K562 (cell line): ENCODE data around the gene XIRP1. TPM values are rescaled to one million over a fixed set of nuclear protein-coding genes. Genes with fewer than 3 reads are reported as not detected.

Source experiments
- CBX8 ChIP-seq: fragments of 200-600 bp; sonication (generic); IDR thresholded peaks from 2 replicates; pipeline ENCODE4 v1.6.1; 2012; ENCODE audit warnings: borderline replicate concordance, mixed run types, low read depth, mild to moderate bottlenecking, moderate library complexity, mixed read lengths, low read length, control low read depth, inconsistent platforms; ENCODE audit not compliant: poor library complexity, severe bottlenecking; ENCODE audit errors: extremely low read depth
- ESRRB ChIP-seq: fragments of 250-450 bp; sonication (Bioruptor Pico); IDR thresholded peaks from 2 replicates; pipeline ENCODE4 v1.5.0; 2020; ENCODE audit warnings: mild to moderate bottlenecking, moderate library complexity, borderline replicate concordance
- HNRNPLL ChIP-seq: fragments of 200-400 bp; formaldehyde crosslinking; IDR thresholded peaks from 2 replicates; pipeline ENCODE4 v1.6.1; 2017; ENCODE audit warnings: low read length, low read depth, mild to moderate bottlenecking; ENCODE audit not compliant: poor library complexity, severe bottlenecking
- PTTG1 ChIP-seq: fragments of 450-650 bp; IDR thresholded peaks from 2 replicates; pipeline ENCODE4 v1.6.1; 2016; ENCODE audit warnings: low read depth, mild to moderate bottlenecking, missing genetic modification characterization, missing compliant biosample characterization
- SMAD3 ChIP-seq: fragments of 450-650 bp; formaldehyde crosslinking; conservative IDR thresholded peaks from 2 replicates; pipeline ENCODE4 v1.4.0; 2020; ENCODE audit warnings: mild to moderate bottlenecking
- SMC3 ChIP-seq: conservative IDR thresholded peaks from 2 replicates; pipeline ENCODE4 v1.6.1; 2011; ENCODE audit warnings: low read depth, low read length, improper control_type of control experiment; ENCODE audit not compliant: insufficient read depth
- THRAP3 ChIP-seq: fragments of 450-650 bp; IDR thresholded peaks from 2 replicates; pipeline ENCODE4 v1.6.1; 2016; ENCODE audit warnings: mild to moderate bottlenecking, inconsistent platforms, borderline replicate concordance
- polyA plus RNA-seq, 8 experiments: library from polyadenylated mRNA; depleted of rRNA in 4 of 8; stranded (reverse) in 5 of 8; unstranded in 3 of 8; fragments of >200 nt; fragmentation: Nextera tagmentation in 2 of 8; fragmentation: Illumina TruSeq in 1 of 8; extraction: Ambion mirVana in 2 of 8; extraction: Trizol in 1 of 8; gene quantifications; 2 replicates each; pipeline versions ENCODE4 v1.2.1 to v1.2.3, GENCODE V29; 2011 to 2014; ENCODE audit warnings: inconsistent platforms in 1 of 8, missing spikeins in 1 of 8
- total RNA-seq, 7 experiments: library from RNA; depleted of rRNA in 6 of 7; stranded (reverse); fragments of >200 nt in 6 of 7; fragmentation: Illumina TruSeq in 2 of 7; extraction: Trizol in 2 of 7; gene quantifications; 2 replicates each; pipeline versions ENCODE4 v1.2.1 to v1.2.3, GENCODE V29; 2011 to 2021; ENCODE audit warnings: low replicate concordance in 1 of 7
- TF ChIP-seq, protein P1 (sequence below): sonication (generic); formaldehyde crosslinking; IDR thresholded peaks from 2 replicates; pipeline ENCODE4 v1.8.1; 2023; ENCODE audit warnings: missing genetic modification reagents, mild to moderate bottlenecking, borderline replicate concordance

Gene XIRP1
- total and polyA plus RNA-seq, 9 of the 15 experiments (the other 6 are each of a cell fraction or from before 2014, with no cell fraction given): 0.03 to 0.27 (median 0.08) TPM; not detected in 3

- TF ChIP-seq CBX8: no peak
- no peak for TF ChIP-seq THRAP3
- no peak for TF ChIP-seq SMAD3 (CRISPR knock-in tag)
- TF ChIP-seq SMC3: no peak
- TF ChIP-seq HNRNPLL: no peak
- TF ChIP-seq, protein P1, sequence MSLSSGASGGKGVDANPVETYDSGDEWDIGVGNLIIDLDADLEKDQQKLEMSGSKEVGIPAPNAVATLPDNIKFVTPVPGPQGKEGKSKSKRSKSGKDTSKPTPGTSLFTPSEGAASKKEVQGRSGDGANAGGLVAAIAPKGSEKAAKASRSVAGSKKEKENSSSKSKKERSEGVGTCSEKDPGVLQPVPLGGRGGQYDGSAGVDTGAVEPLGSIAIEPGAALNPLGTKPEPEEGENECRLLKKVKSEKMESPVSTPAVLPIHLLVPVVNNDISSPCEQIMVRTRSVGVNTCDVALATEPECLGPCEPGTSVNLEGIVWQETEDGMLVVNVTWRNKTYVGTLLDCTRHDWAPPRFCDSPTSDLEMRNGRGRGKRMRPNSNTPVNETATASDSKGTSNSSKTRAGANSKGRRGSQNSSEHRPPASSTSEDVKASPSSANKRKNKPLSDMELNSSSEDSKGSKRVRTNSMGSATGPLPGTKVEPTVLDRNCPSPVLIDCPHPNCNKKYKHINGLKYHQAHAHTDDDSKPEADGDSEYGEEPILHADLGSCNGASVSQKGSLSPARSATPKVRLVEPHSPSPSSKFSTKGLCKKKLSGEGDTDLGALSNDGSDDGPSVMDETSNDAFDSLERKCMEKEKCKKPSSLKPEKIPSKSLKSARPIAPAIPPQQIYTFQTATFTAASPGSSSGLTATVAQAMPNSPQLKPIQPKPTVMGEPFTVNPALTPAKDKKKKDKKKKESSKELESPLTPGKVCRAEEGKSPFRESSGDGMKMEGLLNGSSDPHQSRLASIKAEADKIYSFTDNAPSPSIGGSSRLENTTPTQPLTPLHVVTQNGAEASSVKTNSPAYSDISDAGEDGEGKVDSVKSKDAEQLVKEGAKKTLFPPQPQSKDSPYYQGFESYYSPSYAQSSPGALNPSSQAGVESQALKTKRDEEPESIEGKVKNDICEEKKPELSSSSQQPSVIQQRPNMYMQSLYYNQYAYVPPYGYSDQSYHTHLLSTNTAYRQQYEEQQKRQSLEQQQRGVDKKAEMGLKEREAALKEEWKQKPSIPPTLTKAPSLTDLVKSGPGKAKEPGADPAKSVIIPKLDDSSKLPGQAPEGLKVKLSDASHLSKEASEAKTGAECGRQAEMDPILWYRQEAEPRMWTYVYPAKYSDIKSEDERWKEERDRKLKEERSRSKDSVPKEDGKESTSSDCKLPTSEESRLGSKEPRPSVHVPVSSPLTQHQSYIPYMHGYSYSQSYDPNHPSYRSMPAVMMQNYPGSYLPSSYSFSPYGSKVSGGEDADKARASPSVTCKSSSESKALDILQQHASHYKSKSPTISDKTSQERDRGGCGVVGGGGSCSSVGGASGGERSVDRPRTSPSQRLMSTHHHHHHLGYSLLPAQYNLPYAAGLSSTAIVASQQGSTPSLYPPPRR (CRISPR knock-in tag): no peak
- no peak for TF ChIP-seq ESRRB (CRISPR knock-in tag)
- no peak for TF ChIP-seq PTTG1 (tag)
These were observed 24.1 kb downstream of the XIRP1 start (continued) for GRCh38 chr3:39168156-39168780.
